ENCODE results near the gene CCDC13.

Gene CCDC13

GRCh38 chr3:42736081-42736480 lies 37.0 kb downstream of the CCDC13 start:
- ChIA-PET CTCF (interaction anchor here (1.1 kb wide), 1 partner anchor 14 kb away, joined by 3 read pairs; no protein-coding TSS in a partner anchor), POLR2A (no interaction called here)
- Histone ChIP-seq H3K9me3 (ENCODE audit: control extremely low read depth in 1 of 5, control insufficient read depth in 4 of 5, insufficient read depth in 2 of 5, low read depth in 1 of 5, low read length in 4 of 5) (no peaks in the 10 kb centered on the region), H3K27me3 (replicated peaks in 2 of 5; ENCODE audit: control insufficient read depth in 4 of 5, insufficient read depth in 5 of 5, low read length in 4 of 5) (no peaks in the 10 kb centered on the region), H3K27ac (ENCODE audit: insufficient read depth in 1 of 2, low read depth in 1 of 2, low read length in 2 of 2, poor library complexity in 1 of 2, severe bottlenecking in 2 of 2) (no peak overlapping the region), H3K4me1 (ENCODE audit: control extremely low read depth in 1 of 4, control insufficient read depth in 4 of 4, insufficient read depth in 4 of 4, low read length in 3 of 4) (peaks cover 0 to 12% (median 6%) of the 10 kb centered on the region in 4 experiments), H3K36me3 (ENCODE audit: control insufficient read depth in 4 of 4, insufficient read depth in 4 of 4, low read length in 3 of 4) (no peaks in the 10 kb centered on the region), H3K4me3 (ENCODE audit: control insufficient read depth in 1 of 7, extremely low read depth in 1 of 7, insufficient read depth in 4 of 7, low read depth in 2 of 7, low read length in 6 of 7) (no peak overlapping the region)
- WGBS (ENCODE audit: insufficient coverage), result 71% methylated on average over 1 of the region's 1 CpG
- no peak for DNase-seq

DNA sequence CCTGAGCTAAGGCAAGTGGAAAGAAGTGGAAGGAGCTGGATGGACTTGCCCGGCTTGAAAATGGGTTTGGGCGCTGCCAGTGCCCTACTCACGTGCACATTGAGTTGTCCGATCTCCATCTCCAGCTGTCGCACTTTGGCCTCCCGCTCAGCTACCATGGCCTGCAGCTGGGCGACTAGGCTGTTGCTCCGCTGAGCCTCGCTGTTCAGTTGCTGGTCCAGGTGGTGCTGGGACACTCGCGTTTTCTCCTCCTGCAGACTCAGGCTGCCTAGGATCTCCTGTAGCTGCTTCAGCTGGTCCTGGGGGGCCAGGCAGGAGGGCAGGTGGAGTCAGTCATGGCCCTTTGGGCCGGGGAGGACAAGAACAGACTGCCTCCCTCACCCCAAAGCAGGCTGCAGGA lies 37.4 kb downstream of the CCDC13 start:
- DNase-seq, result no peak
- no peaks in the 10 kb centered on the region for H3K36me3 ChIP-seq (ENCODE audit: control insufficient read depth in 4 of 4, insufficient read depth in 4 of 4, low read length in 3 of 4)
- no peaks in the 10 kb centered on the region for H3K27me3 ChIP-seq (replicated peaks in 2 of 5; ENCODE audit: control insufficient read depth in 4 of 5, insufficient read depth in 5 of 5, low read length in 4 of 5)
- 98% methylated on average over 11 of the region's 12 CpGs for WGBS (ENCODE audit: insufficient coverage)
- no peaks in the 10 kb centered on the region for H3K9me3 ChIP-seq (ENCODE audit: control extremely low read depth in 1 of 5, control insufficient read depth in 4 of 5, insufficient read depth in 2 of 5, low read depth in 1 of 5, low read length in 4 of 5)
- ChIA-PET POLR2A (no interaction called here), CTCF (interaction anchor here (1.1 kb wide), 1 partner anchor 14 kb away, joined by 3 read pairs; no protein-coding TSS in a partner anchor)
- no peak overlapping the region for H3K27ac ChIP-seq (ENCODE audit: insufficient read depth in 1 of 2, low read depth in 1 of 2, low read length in 2 of 2, poor library complexity in 1 of 2, severe bottlenecking in 2 of 2)
- H3K4me1 ChIP-seq (ENCODE audit: control extremely low read depth in 1 of 4, control insufficient read depth in 4 of 4, insufficient read depth in 4 of 4, low read length in 3 of 4), result peaks cover 0 to 12% (median 6%) of the 10 kb centered on the region in 4 experiments
- no peak overlapping the region for H3K4me3 ChIP-seq (ENCODE audit: control insufficient read depth in 1 of 7, extremely low read depth in 1 of 7, insufficient read depth in 4 of 7, low read depth in 2 of 7, low read length in 6 of 7)

GRCh38 chr3:42735019-42735418 lies 38.0 kb downstream of the CCDC13 start:
- ChIA-PET CTCF (interaction anchor here (1.1 kb wide), 1 partner anchor 15 kb away, joined by 3 read pairs; no protein-coding TSS in a partner anchor), POLR2A (no interaction called here)
- WGBS (ENCODE audit: insufficient coverage), result 98% methylated on average over 8 of the region's 8 CpGs
- no peak for DNase-seq
- no peaks in the 10 kb centered on the region for H3K27me3 ChIP-seq (replicated peaks in 2 of 5; ENCODE audit: control insufficient read depth in 4 of 5, insufficient read depth in 5 of 5, low read length in 4 of 5)
- no peaks in the 10 kb centered on the region for H3K9me3 ChIP-seq (ENCODE audit: control extremely low read depth in 1 of 5, control insufficient read depth in 4 of 5, insufficient read depth in 2 of 5, low read depth in 1 of 5, low read length in 4 of 5)
- peaks cover 0 to 10% (median 6%) of the 10 kb centered on the region in 4 experiments for H3K4me1 ChIP-seq (ENCODE audit: control extremely low read depth in 1 of 4, control insufficient read depth in 4 of 4, insufficient read depth in 4 of 4, low read length in 3 of 4)
- no peak overlapping the region for H3K27ac ChIP-seq (ENCODE audit: insufficient read depth in 1 of 2, low read depth in 1 of 2, low read length in 2 of 2, poor library complexity in 1 of 2, severe bottlenecking in 2 of 2)
- no peaks in the 10 kb centered on the region for H3K36me3 ChIP-seq (ENCODE audit: control insufficient read depth in 4 of 4, insufficient read depth in 4 of 4, low read length in 3 of 4)
- H3K4me3 ChIP-seq (ENCODE audit: control insufficient read depth in 1 of 7, extremely low read depth in 1 of 7, insufficient read depth in 4 of 7, low read depth in 2 of 7, low read length in 6 of 7), result no peak overlapping the region

DNA sequence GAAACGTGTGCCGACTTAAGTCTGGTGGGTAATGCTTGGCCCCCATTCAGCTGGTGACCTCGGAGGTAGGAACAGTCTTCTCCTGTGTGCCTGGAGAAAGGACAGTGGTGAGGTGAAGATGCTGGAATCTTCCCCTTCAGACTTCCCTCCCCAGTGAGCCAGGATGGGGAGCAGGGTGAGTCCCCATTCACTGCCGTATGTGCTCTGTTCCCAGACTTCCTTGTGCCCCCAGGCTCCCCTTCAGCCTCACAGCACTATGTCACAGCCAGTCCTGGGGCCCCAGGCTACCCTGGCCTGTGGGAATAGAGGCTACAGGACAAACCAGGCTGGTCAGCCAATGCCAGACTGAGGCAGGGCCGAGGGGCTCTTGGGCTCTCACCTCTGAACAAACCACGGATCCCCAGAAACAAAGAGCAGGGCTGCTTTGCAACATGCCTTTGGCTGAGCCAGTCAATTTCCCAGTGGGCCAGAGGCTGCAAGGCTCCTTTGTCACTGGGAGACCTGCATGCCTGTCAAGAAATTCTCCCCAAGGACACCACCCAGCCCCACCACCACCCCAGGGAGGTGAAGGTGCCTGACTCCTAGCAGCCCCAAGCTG lies 38.7 kb downstream of the CCDC13 start:
- no peak for DNase-seq
- no peaks in the 10 kb centered on the region for H3K36me3 ChIP-seq (ENCODE audit: control insufficient read depth in 4 of 4, insufficient read depth in 4 of 4, low read length in 3 of 4)
- CTCF ChIA-PET, result no interaction called here
- H3K4me3 ChIP-seq (ENCODE audit: control insufficient read depth in 1 of 7, extremely low read depth in 1 of 7, insufficient read depth in 4 of 7, low read depth in 2 of 7, low read length in 6 of 7), result no peak overlapping the region
- POLR2A ChIA-PET, result no interaction called here
- no peaks in the 10 kb centered on the region for H3K9me3 ChIP-seq (ENCODE audit: control extremely low read depth in 1 of 5, control insufficient read depth in 4 of 5, insufficient read depth in 2 of 5, low read depth in 1 of 5, low read length in 4 of 5)
- 100% methylated on average over 2 of the region's 6 CpGs for WGBS (ENCODE audit: insufficient coverage)
- H3K27ac ChIP-seq (ENCODE audit: insufficient read depth in 1 of 2, low read depth in 1 of 2, low read length in 2 of 2, poor library complexity in 1 of 2, severe bottlenecking in 2 of 2), result no peak overlapping the region
- H3K4me1 ChIP-seq (ENCODE audit: control extremely low read depth in 1 of 4, control insufficient read depth in 4 of 4, insufficient read depth in 4 of 4, low read length in 3 of 4), result peaks cover 0 to 4% (median 2%) of the 10 kb centered on the region in 4 experiments
- no peaks in the 10 kb centered on the region for H3K27me3 ChIP-seq (replicated peaks in 2 of 5; ENCODE audit: control insufficient read depth in 4 of 5, insufficient read depth in 5 of 5, low read length in 4 of 5)

DNA sequence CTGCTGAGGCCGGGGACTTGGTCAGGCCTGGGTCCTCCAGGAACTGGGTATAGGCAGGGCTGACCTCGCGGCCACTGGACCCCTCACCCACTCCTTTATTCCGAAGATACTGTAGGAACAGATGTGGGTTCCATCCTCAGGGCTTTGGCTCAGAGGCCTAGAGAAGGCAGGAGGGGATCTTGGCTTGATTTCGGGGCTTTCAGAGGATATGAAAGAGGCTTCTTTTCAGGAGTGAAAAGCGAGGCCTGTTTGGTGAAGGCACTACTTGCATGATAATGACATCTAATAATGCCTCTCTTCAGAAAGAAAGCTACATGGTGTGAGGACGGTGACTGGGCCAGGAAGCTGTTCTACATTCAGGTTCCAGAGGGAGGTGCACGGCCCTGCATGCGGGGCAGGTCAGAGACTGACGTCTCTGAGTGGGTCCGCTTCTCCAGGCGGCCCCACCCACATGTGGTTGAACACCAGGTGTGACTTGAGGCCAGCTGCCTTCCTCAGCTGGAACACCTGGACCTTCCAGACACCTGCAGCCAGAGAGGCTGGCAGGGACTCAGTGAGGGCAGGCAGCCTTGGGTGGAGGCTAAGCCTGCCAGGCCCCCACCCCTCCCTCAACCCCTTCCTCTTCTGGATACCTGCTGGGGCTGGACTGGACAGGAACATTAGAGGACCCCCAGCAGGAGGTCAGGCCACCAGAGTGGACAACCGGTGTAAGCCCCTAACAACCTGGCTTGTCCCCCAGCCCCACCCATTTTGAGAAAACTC lies 39.4 kb downstream of the CCDC13 start:
- Histone ChIP-seq H3K9me3 (ENCODE audit: control extremely low read depth in 1 of 5, control insufficient read depth in 4 of 5, insufficient read depth in 2 of 5, low read depth in 1 of 5, low read length in 4 of 5) (no peaks in the 10 kb centered on the region), H3K27ac (ENCODE audit: insufficient read depth in 1 of 2, low read depth in 1 of 2, low read length in 2 of 2, poor library complexity in 1 of 2, severe bottlenecking in 2 of 2) (no peak overlapping the region), H3K36me3 (ENCODE audit: control insufficient read depth in 4 of 4, insufficient read depth in 4 of 4, low read length in 3 of 4) (no peaks in the 10 kb centered on the region), H3K27me3 (replicated peaks in 2 of 5; ENCODE audit: control insufficient read depth in 4 of 5, insufficient read depth in 5 of 5, low read length in 4 of 5) (no peaks in the 10 kb centered on the region), H3K4me3 (ENCODE audit: control insufficient read depth in 1 of 7, extremely low read depth in 1 of 7, insufficient read depth in 4 of 7, low read depth in 2 of 7, low read length in 6 of 7) (no peak overlapping the region), H3K4me1 (ENCODE audit: control extremely low read depth in 1 of 4, control insufficient read depth in 4 of 4, insufficient read depth in 4 of 4, low read length in 3 of 4) (no peaks in the 10 kb centered on the region)
- WGBS (ENCODE audit: insufficient coverage), result 92% methylated on average over 11 of the region's 13 CpGs
- CTCF ChIA-PET, result no interaction called here
- POLR2A ChIA-PET, result no interaction called here
- no peak for DNase-seq

GRCh38 chr3:42732829-42733459 lies 40.1 kb downstream of the CCDC13 start:
- DNase-seq, result no peak
- POLR2A ChIA-PET, result no interaction called here

More at GRCh38 chr3:42732829-42733459, 40.1 kb downstream of the CCDC13 start:
- CTCF ChIA-PET, result interaction anchor here (1.7 kb wide), 1 partner anchor 23 kb away, joined by 3 read pairs; no protein-coding TSS in a partner anchor
- H3K27me3 ChIP-seq (replicated peaks in 2 of 5; ENCODE audit: control insufficient read depth in 4 of 5, insufficient read depth in 5 of 5, low read length in 4 of 5), result peaks cover 0 to 3% (median 0%) of the 10 kb centered on the region in 5 experiments
- 95% methylated on average over 9 of the region's 9 CpGs for WGBS (ENCODE audit: insufficient coverage)
- no peak overlapping the region for H3K27ac ChIP-seq (ENCODE audit: insufficient read depth in 1 of 2, low read depth in 1 of 2, low read length in 2 of 2, poor library complexity in 1 of 2, severe bottlenecking in 2 of 2)
- no peak overlapping the region for H3K4me3 ChIP-seq (ENCODE audit: control insufficient read depth in 1 of 7, extremely low read depth in 1 of 7, insufficient read depth in 4 of 7, low read depth in 2 of 7, low read length in 6 of 7)
- H3K9me3 ChIP-seq (ENCODE audit: control extremely low read depth in 1 of 5, control insufficient read depth in 4 of 5, insufficient read depth in 2 of 5, low read depth in 1 of 5, low read length in 4 of 5), result no peaks in the 10 kb centered on the region
- no peaks in the 10 kb centered on the region for H3K4me1 ChIP-seq (ENCODE audit: control extremely low read depth in 1 of 4, control insufficient read depth in 4 of 4, insufficient read depth in 4 of 4, low read length in 3 of 4)
- H3K36me3 ChIP-seq (ENCODE audit: control insufficient read depth in 4 of 4, insufficient read depth in 4 of 4, low read length in 3 of 4), result no peaks in the 10 kb centered on the region
